K562 (cell line): ENCODE results near the gene BPHL. TPM values are rescaled to one million over a fixed set of nuclear protein-coding genes. Genes with fewer than 3 reads are reported as not detected.

Experiments used
- BRD9 ChIP-seq: fragments of 450-650 bp; IDR thresholded peaks from 2 replicates; pipeline ENCODE4 v1.6.1; 2018; ENCODE audit warnings: low read depth; ENCODE audit not compliant: partially characterized antibody
- E4F1 ChIP-seq: fragments of 250-450 bp; sonication (Bioruptor Pico); IDR thresholded peaks from 2 replicates; pipeline ENCODE4 v1.5.0; 2021; ENCODE audit warnings: mild to moderate bottlenecking, borderline replicate concordance
- HES1 ChIP-seq: fragments of 450-650 bp; IDR thresholded peaks from 2 replicates; pipeline ENCODE4 v1.6.1; 2016; ENCODE audit warnings: low read depth, mild to moderate bottlenecking, moderate library complexity
- MCM2 ChIP-seq: fragments of 450-650 bp; IDR thresholded peaks from 2 replicates; pipeline ENCODE4 v1.6.1; 2017; ENCODE audit warnings: low read depth, mild to moderate bottlenecking
- MEF2A ChIP-seq: IDR thresholded peaks from 2 replicates; pipeline ENCODE4 v1.6.1; 2011; ENCODE audit warnings: low read depth, mild to moderate bottlenecking, low read length, moderate library complexity; ENCODE audit not compliant: control insufficient read depth
- MTA3 ChIP-seq: fragments of 450-650 bp; formaldehyde crosslinking; IDR thresholded peaks from 2 replicates; pipeline ENCODE4 v1.6.1; 2017; ENCODE audit warnings: mild to moderate bottlenecking, borderline replicate concordance
- NFATC3 ChIP-seq: fragments of 450-650 bp; IDR thresholded peaks from 2 replicates; pipeline ENCODE4 v1.6.1; 2017; ENCODE audit warnings: mild to moderate bottlenecking
- PTRF ChIP-seq: fragments of 450-650 bp; IDR thresholded peaks from 2 replicates; pipeline ENCODE4 v1.6.1; 2016; ENCODE audit warnings: mild to moderate bottlenecking, missing genetic modification characterization, missing compliant biosample characterization
- RAD21 ChIP-seq, 2 experiments: fragments of 250-450 bp in 1 of 2; fragments of 450-650 bp in 1 of 2; sonication (Bioruptor Pico) in 1 of 2; formaldehyde crosslinking in 1 of 2; IDR thresholded peaks in 1 of 2; conservative IDR thresholded peaks in 1 of 2; 2 replicates each; pipeline versions ENCODE4 v1.4.0 to v1.8.0; 2020 to 2022; ENCODE audit warnings: mild to moderate bottlenecking in 2 of 2, moderate library complexity in 1 of 2
- SMARCB1 ChIP-seq: IDR thresholded peaks from 2 replicates; pipeline ENCODE4 v1.6.1; 2011; ENCODE audit warnings: improper control_type of control experiment, low read depth; ENCODE audit not compliant: insufficient read length
- SRSF9 ChIP-seq: fragments of 200-400 bp; formaldehyde crosslinking; IDR thresholded peaks from 2 replicates; pipeline ENCODE4 v1.6.1; 2017; ENCODE audit warnings: low read depth, low read length, borderline replicate concordance
- TAL1 ChIP-seq: fragments of 450-650 bp; IDR thresholded peaks from 2 replicates; pipeline ENCODE4 v1.6.1; 2016; ENCODE audit warnings: mild to moderate bottlenecking
- TARDBP ChIP-seq: fragments of 450-650 bp; IDR thresholded peaks from 2 replicates; pipeline ENCODE4 v1.6.1; 2016
- ZBTB8A ChIP-seq: fragments of 450-650 bp; IDR thresholded peaks from 2 replicates; pipeline ENCODE4 v1.6.1; 2018; ENCODE audit warnings: mild to moderate bottlenecking, moderate library complexity; ENCODE audit not compliant: partially characterized antibody
- ZNF134 ChIP-seq: fragments of 250-450 bp; sonication (Bioruptor Pico); conservative IDR thresholded peaks from 2 replicates; pipeline ENCODE4 v1.4.0; 2020
- ZNF311 ChIP-seq: fragments of 250-450 bp; sonication (Bioruptor Pico); IDR thresholded peaks from 2 replicates; pipeline ENCODE4 v1.4.0; 2020; ENCODE audit warnings: mild to moderate bottlenecking, moderate library complexity
- ZNF830 ChIP-seq: fragments of 250-450 bp; sonication (Bioruptor Pico); IDR thresholded peaks from 2 replicates; pipeline ENCODE4 v1.5.0; 2021; ENCODE audit warnings: mild to moderate bottlenecking
- polyA plus RNA-seq, 8 experiments: library from polyadenylated mRNA; depleted of rRNA in 4 of 8; stranded (reverse) in 5 of 8; unstranded in 3 of 8; fragments of >200 nt; fragmentation: Nextera tagmentation in 2 of 8; fragmentation: Illumina TruSeq in 1 of 8; extraction: Ambion mirVana in 2 of 8; extraction: Trizol in 1 of 8; gene quantifications; 2 replicates each; pipeline versions ENCODE4 v1.2.1 to v1.2.3, GENCODE V29; 2011 to 2014; ENCODE audit warnings: inconsistent platforms in 1 of 8, missing spikeins in 1 of 8
- total RNA-seq, 7 experiments: library from RNA; depleted of rRNA in 6 of 7; stranded (reverse); fragments of >200 nt in 6 of 7; fragmentation: Illumina TruSeq in 2 of 7; extraction: Trizol in 2 of 7; gene quantifications; 2 replicates each; pipeline versions ENCODE4 v1.2.1 to v1.2.3, GENCODE V29; 2011 to 2021; ENCODE audit warnings: low replicate concordance in 1 of 7
- TF ChIP-seq, protein P1 (sequence below): fragments of 250-450 bp; sonication (Bioruptor Pico); IDR thresholded peaks from 2 replicates; pipeline ENCODE4 v1.4.0; 2020; ENCODE audit warnings: mild to moderate bottlenecking, moderate library complexity

Gene BPHL
- total and polyA plus RNA-seq, 9 of the 15 experiments (the other 6 are each of a cell fraction or from before 2014, with no cell fraction given) = 3.5 to 17.4 (median 8.2) TPM

DNA sequence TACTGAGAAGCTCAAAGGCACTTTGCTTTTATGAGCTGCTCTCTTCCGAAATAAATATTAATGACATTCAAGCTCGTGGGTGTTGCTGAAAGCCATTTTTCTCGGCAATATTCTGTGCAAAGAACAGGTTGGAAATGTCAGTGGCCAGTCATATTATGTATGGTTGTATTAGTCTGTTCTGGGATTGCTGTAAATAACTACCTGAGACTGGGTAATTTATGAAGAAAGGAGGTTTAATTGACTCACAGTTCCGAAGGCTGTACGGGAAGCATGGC, 76.8 kb downstream of the BPHL start (continued):
- 0 out of 2 replicates have a peak, but pooled peaks have one; percentile 3 for TF ChIP-seq TAL1
- no peak for TF ChIP-seq ZNF311 (CRISPR knock-in tag)
- TF ChIP-seq MTA3 = 0 out of 2 replicates have a peak, but pooled peaks have one; percentile 10
- no peak for TF ChIP-seq NFATC3
- TF ChIP-seq SRSF9 = no peak
- TF ChIP-seq MCM2 = no peak
- no peak for TF ChIP-seq HES1
- no peak for TF ChIP-seq RAD21 (CRISPR knock-in tag; conservative IDR thresholded peaks at IDR 0.05 in 1 of 2, IDR thresholded peaks at IDR 0.05 in 1 of 2)
- TF ChIP-seq MEF2A = no peak
- TF ChIP-seq E4F1 (CRISPR knock-in tag) = no peak
- no peak for TF ChIP-seq BRD9
- no peak for TF ChIP-seq TARDBP
- TF ChIP-seq SMARCB1 = no peak
- TF ChIP-seq ZNF830 (CRISPR knock-in tag) = no peak
- TF ChIP-seq ZBTB8A = no peak
- TF ChIP-seq, protein P1, sequence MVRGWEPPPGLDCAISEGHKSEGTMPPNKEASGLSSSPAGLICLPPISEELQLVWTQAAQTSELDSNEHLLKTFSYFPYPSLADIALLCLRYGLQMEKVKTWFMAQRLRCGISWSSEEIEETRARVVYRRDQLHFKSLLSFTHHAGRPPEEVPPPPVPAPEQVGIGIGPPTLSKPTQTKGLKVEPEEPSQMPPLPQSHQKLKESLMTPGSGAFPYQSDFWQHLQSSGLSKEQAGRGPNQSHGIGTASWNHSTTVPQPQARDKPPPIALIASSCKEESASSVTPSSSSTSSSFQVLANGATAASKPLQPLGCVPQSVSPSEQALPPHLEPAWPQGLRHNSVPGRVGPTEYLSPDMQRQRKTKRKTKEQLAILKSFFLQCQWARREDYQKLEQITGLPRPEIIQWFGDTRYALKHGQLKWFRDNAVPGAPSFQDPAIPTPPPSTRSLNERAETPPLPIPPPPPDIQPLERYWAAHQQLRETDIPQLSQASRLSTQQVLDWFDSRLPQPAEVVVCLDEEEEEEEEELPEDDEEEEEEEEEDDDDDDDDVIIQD = no peak
- peak; percentile 53; the same call in 1 of the 2 replicates for TF ChIP-seq PTRF (tag)
- TF ChIP-seq ZNF134 (CRISPR knock-in tag) = no peak
